IgD-negative memory B cell (primary cell): ENCODE measurements around the gene PCSK2. TPM values are rescaled to one million over a fixed set of nuclear protein-coding genes. Genes with fewer than 3 reads are reported as not detected.

Experiments
- H3K27ac Mint-ChIP-seq, 3 donors: one replicate each; pipeline ENCODE4 v1.8.0; 2020 to 2022; ENCODE audit warnings: mild to moderate bottlenecking in 3 of 3, mixed read lengths in 3 of 3, moderate library complexity in 1 of 3
- H3K27me3 Mint-ChIP-seq: one replicate; pipeline ENCODE4 v1.8.0; 2021; ENCODE audit warnings: mixed read lengths
- H3K36me3 Mint-ChIP-seq: one replicate; pipeline ENCODE4 v1.8.0; 2020; ENCODE audit warnings: mild to moderate bottlenecking, mixed read lengths
- H3K4me1 Mint-ChIP-seq, 3 donors: one replicate each; pipeline ENCODE4 v1.8.0; 2020 to 2022; ENCODE audit warnings: mixed read lengths in 3 of 3, mild to moderate bottlenecking in 1 of 3
- H3K4me3 Mint-ChIP-seq, 4 donors: one replicate each; pipeline ENCODE4 v1.8.0; 2020 to 2022; ENCODE audit warnings: mild to moderate bottlenecking in 4 of 4, mixed read lengths in 4 of 4, moderate library complexity in 3 of 4
- H3K9me3 Mint-ChIP-seq, 3 donors: one replicate each; pipeline ENCODE4 v1.8.0; 2020 to 2021; ENCODE audit warnings: mixed read lengths in 3 of 3, mild to moderate bottlenecking in 1 of 3
- polyA plus RNA-seq: library from polyadenylated mRNA; unstranded; fragments of 300-500 nt; fragmentation: Illumina TruSeq; gene quantifications from one replicate; pipeline ENCODE4 v1.2.3, GENCODE V29; 2021

Gene PCSK2
- polyA plus RNA-seq, 1 donor from 2014 or later: not detected

DNA sequence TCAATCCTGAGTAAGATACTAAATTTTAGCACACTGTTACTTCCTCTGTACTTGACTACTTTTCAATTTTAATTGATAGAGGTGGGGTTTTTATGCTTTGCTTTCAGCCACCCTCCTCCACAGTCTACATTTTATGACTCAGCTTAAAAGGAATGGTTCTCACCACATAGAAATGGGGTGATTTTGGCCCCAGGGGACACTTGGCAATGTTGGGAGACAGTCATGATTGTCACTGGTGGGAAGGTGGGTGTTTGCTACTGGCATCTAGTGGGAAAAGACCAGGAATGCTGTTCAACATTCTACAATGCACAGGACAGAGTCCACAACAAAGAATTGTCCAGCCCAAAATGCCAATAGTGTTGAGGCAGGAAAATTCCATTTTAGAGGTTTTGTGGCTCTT is 71.3 kb downstream of the PCSK2 start:
- Mint-ChIP-seq H3K9me3 (peaks cover 0 to 3% (median 0%) of the 10 kb centered on the region in 3 donors), H3K36me3 (peaks cover 2% of the 10 kb centered on the region), H3K4me3 (no peak overlapping the region), H3K4me1 (no peaks in the 10 kb centered on the region), H3K27me3 (no peaks in the 10 kb centered on the region), H3K27ac (no peak overlapping the region)

DNA sequence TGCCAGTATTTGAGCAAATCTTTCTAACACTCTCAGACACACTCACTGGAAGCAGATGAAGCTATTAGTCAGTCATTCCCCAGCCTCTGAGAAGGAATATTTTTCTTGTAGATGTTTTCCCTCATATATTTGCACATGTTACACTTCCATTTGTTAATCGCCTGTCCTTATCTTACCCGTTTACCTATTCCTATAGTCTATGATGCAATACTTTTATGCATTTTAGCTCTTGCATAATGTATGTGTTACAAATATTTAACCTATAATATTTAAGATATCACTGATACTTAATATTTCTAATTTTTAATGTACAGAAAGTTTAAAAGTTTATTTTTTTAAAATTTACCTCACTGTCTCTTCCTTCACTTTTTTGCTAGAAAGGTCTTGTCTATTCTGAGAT is 71.9 kb downstream of the PCSK2 start:
- H3K27ac Mint-ChIP-seq: no peak overlapping the region
- no peak overlapping the region for H3K4me3 Mint-ChIP-seq
- H3K4me1 Mint-ChIP-seq: no peaks in the 10 kb centered on the region
- H3K9me3 Mint-ChIP-seq: peaks cover 0 to 3% (median 0%) of the 10 kb centered on the region in 3 donors
- H3K36me3 Mint-ChIP-seq: peaks cover 2% of the 10 kb centered on the region
- H3K27me3 Mint-ChIP-seq: no peaks in the 10 kb centered on the region

GRCh38 chr20:17300113-17300512 is 73.3 kb downstream of the PCSK2 start:
- no peak overlapping the region for H3K27ac Mint-ChIP-seq
- H3K9me3 Mint-ChIP-seq: peaks cover 0 to 3% (median 0%) of the 10 kb centered on the region in 3 donors
- no peak overlapping the region for H3K4me3 Mint-ChIP-seq
- no peaks in the 10 kb centered on the region for H3K27me3 Mint-ChIP-seq
- H3K4me1 Mint-ChIP-seq: no peaks in the 10 kb centered on the region
- H3K36me3 Mint-ChIP-seq: peaks cover 2% of the 10 kb centered on the region

DNA sequence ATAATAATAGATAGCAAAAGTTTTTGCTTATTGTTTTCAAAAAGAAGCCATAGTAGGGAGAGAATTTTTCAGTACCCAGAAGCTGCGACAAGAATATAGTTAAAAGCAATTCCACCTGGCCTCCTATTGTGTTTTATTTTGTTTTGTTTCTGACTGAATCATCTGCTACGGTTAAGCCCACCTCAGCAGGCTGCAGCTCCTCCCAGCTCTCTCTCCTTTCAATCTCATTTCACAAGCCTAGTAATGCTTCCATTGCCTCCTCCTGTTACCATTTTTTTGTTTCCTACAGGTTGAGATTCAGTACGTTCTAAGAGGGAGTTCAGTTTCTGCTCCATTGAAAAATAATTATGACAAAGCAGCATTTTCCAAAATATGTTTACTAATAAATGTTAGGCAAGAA is 77.9 kb downstream of the PCSK2 start:
- H3K4me3 Mint-ChIP-seq: no peak overlapping the region
- H3K27me3 Mint-ChIP-seq: no peaks in the 10 kb centered on the region
- peaks cover 2% of the 10 kb centered on the region for H3K36me3 Mint-ChIP-seq
- no peaks in the 10 kb centered on the region for H3K9me3 Mint-ChIP-seq
- H3K27ac Mint-ChIP-seq: no peak overlapping the region
- no peaks in the 10 kb centered on the region for H3K4me1 Mint-ChIP-seq

DNA sequence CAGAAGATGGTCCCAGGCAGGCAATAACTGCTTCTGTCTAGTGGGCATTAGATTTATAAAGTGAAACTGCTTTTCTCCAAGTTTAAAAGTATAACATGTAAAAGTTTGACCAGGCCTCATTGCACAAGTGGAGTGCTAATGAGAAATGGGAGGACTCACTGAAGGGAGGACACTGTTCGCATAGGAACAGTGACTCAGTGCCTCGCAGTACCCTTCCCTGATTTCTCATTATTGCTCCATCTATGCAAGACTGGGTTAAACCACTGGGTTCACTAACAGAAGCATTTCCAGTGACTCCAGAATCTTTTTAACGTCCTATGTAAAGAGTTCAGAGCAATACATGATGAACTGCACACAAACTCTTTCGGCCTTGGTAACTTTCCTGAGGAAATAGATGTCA is 79.6 kb downstream of the PCSK2 start:
- Mint-ChIP-seq H3K4me1 (no peaks in the 10 kb centered on the region), H3K27me3 (no peaks in the 10 kb centered on the region), H3K9me3 (no peaks in the 10 kb centered on the region), H3K27ac (no peak overlapping the region), H3K4me3 (peak overlapping the region in 1 of 4 donors; percentile 37), H3K36me3 (peaks cover 2% of the 10 kb centered on the region)

- no peak overlapping the region for H3K27ac Mint-ChIP-seq
- no peak overlapping the region for H3K4me3 Mint-ChIP-seq
- no peaks in the 10 kb centered on the region for H3K9me3 Mint-ChIP-seq
- H3K36me3 Mint-ChIP-seq: no peaks in the 10 kb centered on the region
- no peaks in the 10 kb centered on the region for H3K4me1 Mint-ChIP-seq
- peaks cover 9% of the 10 kb centered on the region for H3K27me3 Mint-ChIP-seq
Observed at GRCh38 chr20:17314264-17314663, 87.4 kb downstream of the PCSK2 start.

- Mint-ChIP-seq H3K27me3 (peaks cover 9% of the 10 kb centered on the region), H3K27ac (no peak overlapping the region), H3K4me3 (no peak overlapping the region), H3K36me3 (no peaks in the 10 kb centered on the region), H3K4me1 (no peaks in the 10 kb centered on the region), H3K9me3 (no peaks in the 10 kb centered on the region)
Observed at GRCh38 chr20:17315407-17316231, 88.8 kb downstream of the PCSK2 start.

GRCh38 chr20:17316316-17317038 is 89.6 kb downstream of the PCSK2 start:
- Mint-ChIP-seq H3K27ac (no peak overlapping the region), H3K27me3 (peaks cover 9% of the 10 kb centered on the region), H3K4me3 (no peak overlapping the region), H3K4me1 (no peaks in the 10 kb centered on the region), H3K9me3 (no peaks in the 10 kb centered on the region), H3K36me3 (no peaks in the 10 kb centered on the region)

DNA sequence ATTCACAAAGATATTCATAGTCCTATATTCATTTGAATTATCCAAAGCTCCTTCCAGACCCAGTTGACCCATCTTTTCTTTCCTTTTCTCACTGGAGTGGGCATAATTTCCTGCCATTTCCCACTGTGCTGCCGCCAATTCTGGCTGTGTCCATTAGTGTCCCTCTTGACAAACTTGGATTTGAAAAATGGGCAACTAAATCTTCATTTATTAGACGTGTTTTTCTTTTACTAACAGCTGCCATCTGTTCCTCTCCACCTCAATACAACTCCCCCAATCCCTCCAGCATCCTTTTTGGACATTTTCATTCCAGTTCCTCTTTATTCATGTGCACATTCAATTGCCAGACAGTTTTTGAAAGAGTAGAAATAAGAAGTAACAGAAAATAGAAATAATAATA is 90.5 kb downstream of the PCSK2 start:
- H3K36me3 Mint-ChIP-seq: no peaks in the 10 kb centered on the region
- no peaks in the 10 kb centered on the region for H3K9me3 Mint-ChIP-seq
- no peak overlapping the region for H3K27ac Mint-ChIP-seq
- no peak overlapping the region for H3K4me3 Mint-ChIP-seq
- no peaks in the 10 kb centered on the region for H3K4me1 Mint-ChIP-seq
- peaks cover 8% of the 10 kb centered on the region for H3K27me3 Mint-ChIP-seq

DNA sequence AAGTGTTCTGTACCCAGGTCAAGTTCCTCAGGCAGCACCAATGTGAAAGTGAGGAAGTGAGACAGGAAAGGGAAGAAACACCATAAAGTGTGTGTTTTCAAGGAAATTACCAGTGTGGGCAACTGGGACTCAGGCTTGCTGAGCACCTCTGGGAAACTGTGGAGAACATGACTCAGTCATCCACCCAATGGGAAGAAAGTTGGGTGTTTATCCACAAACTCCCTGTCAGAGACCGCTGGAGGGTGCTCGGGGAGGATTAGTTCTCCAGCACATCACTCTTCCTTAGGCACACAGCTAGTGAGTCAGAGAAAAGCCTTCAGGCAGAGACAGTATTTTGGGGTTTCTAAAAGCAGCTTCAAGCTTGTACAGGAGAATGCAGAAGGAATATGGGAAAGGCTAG is 93.6 kb downstream of the PCSK2 start:
- H3K4me1 Mint-ChIP-seq: no peaks in the 10 kb centered on the region
- no peak overlapping the region for H3K27ac Mint-ChIP-seq

DNA sequence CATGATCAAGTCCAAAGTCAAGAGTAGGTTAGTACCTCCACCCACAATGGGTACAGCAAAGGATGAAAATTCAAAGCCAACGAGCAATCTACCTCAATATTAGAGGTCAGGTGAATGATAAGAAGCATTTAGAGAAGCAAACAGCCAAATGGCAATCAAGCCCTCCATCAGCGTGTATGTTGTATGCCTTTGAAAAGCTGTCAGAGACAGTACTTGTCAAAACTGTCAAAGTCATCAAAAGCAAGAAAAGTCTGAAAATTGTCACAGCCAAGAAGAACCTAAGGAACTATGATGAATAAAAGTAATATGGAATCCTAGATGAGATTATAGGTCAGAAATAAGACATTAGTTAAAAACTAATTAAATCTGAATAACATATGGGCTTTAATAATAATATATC is 99.3 kb downstream of the PCSK2 start:
- Mint-ChIP-seq H3K4me1 (no peaks in the 10 kb centered on the region), H3K27me3 (peaks cover 6% of the 10 kb centered on the region), H3K36me3 (no peaks in the 10 kb centered on the region), H3K9me3 (no peaks in the 10 kb centered on the region), H3K27ac (no peak overlapping the region), H3K4me3 (no peak overlapping the region)

More for the DNA sequence above, 93.6 kb downstream of the PCSK2 start:
- Mint-ChIP-seq H3K36me3 (no peaks in the 10 kb centered on the region), H3K4me3 (no peak overlapping the region), H3K27me3 (no peaks in the 10 kb centered on the region), H3K9me3 (no peaks in the 10 kb centered on the region)

GRCh38 chr20:17327185-17328148 is 100.6 kb downstream of the PCSK2 start:
- no peak overlapping the region for H3K4me3 Mint-ChIP-seq
- H3K4me1 Mint-ChIP-seq: no peaks in the 10 kb centered on the region
- no peaks in the 10 kb centered on the region for H3K9me3 Mint-ChIP-seq
- H3K27me3 Mint-ChIP-seq: peaks cover 6% of the 10 kb centered on the region
- no peak overlapping the region for H3K27ac Mint-ChIP-seq
- no peaks in the 10 kb centered on the region for H3K36me3 Mint-ChIP-seq

DNA sequence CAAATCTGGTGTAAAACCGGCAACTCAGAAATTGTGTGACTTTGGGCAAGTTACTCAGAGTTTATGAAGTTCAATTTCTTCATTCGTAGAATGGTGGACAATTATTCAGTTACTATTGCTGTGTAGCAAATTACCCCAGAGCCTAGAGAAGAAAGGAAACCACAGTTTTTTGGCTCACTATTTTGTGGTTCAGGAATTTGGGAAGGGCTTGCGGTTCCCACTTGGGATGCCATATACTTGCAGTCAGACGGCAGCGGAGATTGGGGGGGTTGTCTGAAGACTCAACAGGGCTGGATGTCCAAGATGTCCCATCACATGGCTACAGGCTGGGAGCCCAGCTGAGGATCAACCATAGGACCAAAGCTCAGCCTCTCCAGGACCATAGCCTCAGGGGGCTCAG is 108.1 kb downstream of the PCSK2 start:
- no peaks in the 10 kb centered on the region for H3K4me1 Mint-ChIP-seq
- no peak overlapping the region for H3K27ac Mint-ChIP-seq
- H3K27me3 Mint-ChIP-seq: no peaks in the 10 kb centered on the region

GRCh38 chr20:17339000-17339399 is 112.2 kb downstream of the PCSK2 start:
- Mint-ChIP-seq H3K4me3 (no peak overlapping the region), H3K27ac (no peak overlapping the region), H3K9me3 (peaks cover 0 to 5% (median 2%) of the 10 kb centered on the region in 3 donors), H3K36me3 (no peaks in the 10 kb centered on the region), H3K27me3 (peaks cover 1% of the 10 kb centered on the region), H3K4me1 (peaks cover 0 to 2% (median 0%) of the 10 kb centered on the region in 3 donors)

More for the DNA sequence above, 108.1 kb downstream of the PCSK2 start:
- Mint-ChIP-seq H3K9me3 (no peaks in the 10 kb centered on the region), H3K4me3 (no peak overlapping the region), H3K36me3 (no peaks in the 10 kb centered on the region)

DNA sequence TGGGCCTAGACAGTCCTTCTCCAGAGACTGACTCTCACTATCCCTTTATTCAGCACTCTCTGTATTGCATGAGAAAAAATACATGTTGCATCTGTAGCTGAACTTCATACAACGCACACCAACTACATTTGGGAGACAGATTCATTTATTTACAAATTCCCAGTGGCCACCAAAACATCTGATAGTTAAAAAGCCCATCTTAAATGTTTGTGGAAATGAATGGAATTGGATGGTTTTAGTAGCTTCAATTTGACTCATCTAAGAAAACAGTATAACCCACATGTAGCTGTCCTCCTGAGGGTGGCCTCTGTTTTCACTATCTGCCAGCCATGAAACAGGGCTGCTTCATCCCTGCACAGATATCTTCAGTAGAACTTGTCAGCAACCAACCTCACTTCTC is 116.3 kb downstream of the PCSK2 start:
- peaks cover 0 to 2% (median 0%) of the 10 kb centered on the region in 3 donors for H3K4me1 Mint-ChIP-seq
- no peak overlapping the region for H3K4me3 Mint-ChIP-seq
- H3K36me3 Mint-ChIP-seq: no peaks in the 10 kb centered on the region
- H3K27ac Mint-ChIP-seq: no peak overlapping the region
- H3K27me3 Mint-ChIP-seq: peaks cover 6% of the 10 kb centered on the region
- H3K9me3 Mint-ChIP-seq: peaks cover 0 to 5% (median 2%) of the 10 kb centered on the region in 3 donors
